Skeletal muscle satellite cell (primary cell): ENCODE data around the gene NOP10.
"Not testable (repeated sequence)": the region's sequence is repeated elsewhere in the genome, so short reads cannot be mapped to it uniquely, and the experiment has no call there.

Experiments
- H3K27me3 ChIP-seq: 2 replicates; pipeline ENCODE4 v1.7.0; 2013; ENCODE audit warnings: low read length; ENCODE audit not compliant: control insufficient read depth, insufficient read depth
- H3K36me3 ChIP-seq: 2 replicates; pipeline ENCODE4 v1.7.0; 2013; ENCODE audit warnings: mild to moderate bottlenecking, control low read depth, low read length; ENCODE audit not compliant: insufficient read depth
- H3K4me1 ChIP-seq: 2 replicates; pipeline ENCODE4 v1.7.0; 2013; ENCODE audit warnings: low read length; ENCODE audit not compliant: control insufficient read depth, insufficient read depth
- H3K4me2 ChIP-seq: 2 replicates; pipeline ENCODE4 v1.7.0; 2013; ENCODE audit warnings: mild to moderate bottlenecking, low read length
- H3K4me3 ChIP-seq: 2 replicates; pipeline ENCODE4 v1.7.0; 2013; ENCODE audit warnings: low read length
- H3K9ac ChIP-seq: 2 replicates; pipeline ENCODE4 v1.7.0; 2013; ENCODE audit warnings: mild to moderate bottlenecking, low read depth, low read length, moderate library complexity
- H3K9me3 ChIP-seq: replicated peaks from 2 replicates; pipeline ENCODE4 v1.7.0; 2013; ENCODE audit warnings: mild to moderate bottlenecking, control low read depth, low read length

The NOP10 gene

DNA sequence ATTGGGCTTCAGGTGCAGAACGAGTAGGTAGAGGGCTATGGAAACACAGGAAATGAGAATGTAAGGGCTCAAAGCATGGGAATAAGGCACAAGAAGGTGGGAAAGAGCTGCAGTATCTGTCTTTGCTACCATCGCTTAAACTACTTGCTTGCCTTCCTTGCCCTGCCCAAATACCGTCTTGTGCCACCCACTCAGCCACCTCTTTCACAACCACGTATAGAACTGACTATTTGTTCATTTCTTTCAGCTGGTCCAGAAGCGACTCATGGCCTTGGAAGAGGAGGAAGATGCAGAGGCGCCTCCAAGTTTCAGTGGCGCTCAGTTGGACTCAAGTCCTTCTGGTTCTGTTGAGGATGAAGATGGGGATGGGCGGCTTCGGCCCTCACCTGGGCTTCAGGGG, 12.3 kb upstream of the NOP10 start:
- peaks cover 5% of the 10 kb centered on the region for H3K4me1 ChIP-seq
- no peaks in the 10 kb centered on the region for H3K9me3 ChIP-seq
- no peak overlapping the region for H3K4me3 ChIP-seq
- no peaks in the 10 kb centered on the region for H3K27me3 ChIP-seq
- no peak overlapping the region for H3K4me2 ChIP-seq
- H3K36me3 ChIP-seq = peaks cover 29% of the 10 kb centered on the region
- H3K9ac ChIP-seq = no peak overlapping the region

DNA sequence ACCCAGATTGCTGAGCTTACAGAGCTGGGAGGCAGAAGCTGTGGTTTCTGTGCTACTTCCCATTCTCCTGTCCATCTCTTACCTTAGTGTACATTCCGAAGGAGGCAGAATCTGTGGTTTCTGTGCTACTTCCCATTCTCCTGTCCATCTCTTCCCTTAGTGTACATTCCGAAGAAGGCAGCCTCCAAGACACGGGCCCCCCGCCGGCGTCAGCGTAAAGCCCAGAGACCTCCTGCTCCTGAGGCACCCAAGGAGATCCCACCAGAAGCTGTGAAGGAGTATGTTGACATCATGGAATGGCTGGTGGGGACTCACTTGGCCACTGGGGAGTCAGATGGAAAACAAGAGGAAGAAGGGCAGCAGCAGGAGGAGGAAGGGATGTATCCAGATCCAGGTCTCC, 11.3 kb upstream of the NOP10 start:
- H3K27me3 ChIP-seq = no peaks in the 10 kb centered on the region
- no peak overlapping the region for H3K9ac ChIP-seq
- H3K4me1 ChIP-seq = peaks cover under 1% of the 10 kb centered on the region
- peaks cover 29% of the 10 kb centered on the region for H3K36me3 ChIP-seq
- H3K9me3 ChIP-seq = no peaks in the 10 kb centered on the region
- no peak overlapping the region for H3K4me3 ChIP-seq
- H3K4me2 ChIP-seq = no peak overlapping the region

GRCh38 chr15:34353627-34354026, 10.7 kb upstream of the NOP10 start:
- no peaks in the 10 kb centered on the region for H3K27me3 ChIP-seq
- no peaks in the 10 kb centered on the region for H3K9me3 ChIP-seq
- H3K4me3 ChIP-seq = no peak overlapping the region
- H3K36me3 ChIP-seq = peaks cover 25% of the 10 kb centered on the region
- no peak overlapping the region for H3K4me2 ChIP-seq
- no peaks in the 10 kb centered on the region for H3K4me1 ChIP-seq
- no peak overlapping the region for H3K9ac ChIP-seq

GRCh38 chr15:34352996-34353395, 10.1 kb upstream of the NOP10 start:
- H3K36me3 ChIP-seq = peaks cover 20% of the 10 kb centered on the region
- H3K4me3 ChIP-seq, H3K9ac ChIP-seq, H3K9me3 ChIP-seq, H3K4me1 ChIP-seq, H3K27me3 ChIP-seq, H3K4me2 ChIP-seq: not testable (repeated sequence)

DNA sequence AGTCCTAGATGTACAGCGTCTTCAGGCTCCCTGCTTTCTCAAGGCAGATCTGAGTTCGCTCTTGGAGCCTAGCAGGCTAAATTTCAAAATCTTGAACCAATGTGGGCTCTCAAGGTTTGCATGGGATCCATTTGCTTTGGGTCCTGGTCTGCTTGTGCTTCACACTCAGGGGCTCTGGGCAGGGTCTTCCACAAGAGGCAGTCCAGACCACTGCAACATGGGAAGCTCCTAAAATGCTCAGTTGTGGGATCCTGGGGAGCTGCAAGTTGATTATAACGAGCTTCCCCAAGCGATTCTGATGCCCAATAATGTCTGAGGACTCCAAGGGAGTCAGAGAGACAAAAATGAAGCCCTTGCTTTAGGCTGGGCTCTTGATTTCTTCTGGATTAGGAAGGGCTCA, 6.8 kb upstream of the NOP10 start:
- H3K36me3 ChIP-seq = peaks cover 4% of the 10 kb centered on the region
- H3K4me2 ChIP-seq = no peak overlapping the region
- no peak overlapping the region for H3K9ac ChIP-seq
- H3K9me3 ChIP-seq = no peaks in the 10 kb centered on the region
- no peaks in the 10 kb centered on the region for H3K27me3 ChIP-seq
- no peak overlapping the region for H3K4me3 ChIP-seq
- H3K4me1 ChIP-seq = no peaks in the 10 kb centered on the region

DNA sequence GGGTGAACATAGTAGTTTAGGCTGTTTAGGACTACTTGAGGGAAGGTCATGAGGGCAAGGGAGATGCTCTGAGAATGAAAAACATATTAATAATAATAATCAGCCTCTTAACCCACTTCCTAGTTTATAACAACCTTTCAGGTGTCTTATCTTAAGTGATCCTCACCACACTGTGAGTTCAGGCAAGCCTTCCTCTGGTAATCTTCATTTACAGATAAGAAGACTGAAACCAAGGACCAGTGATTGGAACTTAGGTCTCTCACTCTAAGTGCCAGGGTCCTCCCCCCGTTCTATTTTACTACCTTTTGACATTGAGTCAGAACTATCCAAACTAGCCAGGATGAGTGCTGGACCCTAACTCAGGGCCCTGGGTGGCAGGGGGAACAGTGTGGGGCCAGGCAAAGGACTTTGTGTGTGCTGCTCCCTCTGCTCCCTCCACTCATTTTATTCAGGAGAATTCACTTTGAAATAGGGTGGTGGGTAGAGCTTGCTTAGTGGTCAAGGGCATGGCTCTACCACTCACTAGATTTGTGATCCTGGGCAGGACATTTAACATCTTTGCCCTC, 5.9 kb upstream of the NOP10 start:
- no peak overlapping the region for H3K4me3 ChIP-seq
- no peaks in the 10 kb centered on the region for H3K27me3 ChIP-seq
- no peaks in the 10 kb centered on the region for H3K36me3 ChIP-seq
- no peak overlapping the region for H3K9ac ChIP-seq
- no peaks in the 10 kb centered on the region for H3K9me3 ChIP-seq
- H3K4me2 ChIP-seq = no peak overlapping the region
- H3K4me1 ChIP-seq = no peaks in the 10 kb centered on the region

DNA sequence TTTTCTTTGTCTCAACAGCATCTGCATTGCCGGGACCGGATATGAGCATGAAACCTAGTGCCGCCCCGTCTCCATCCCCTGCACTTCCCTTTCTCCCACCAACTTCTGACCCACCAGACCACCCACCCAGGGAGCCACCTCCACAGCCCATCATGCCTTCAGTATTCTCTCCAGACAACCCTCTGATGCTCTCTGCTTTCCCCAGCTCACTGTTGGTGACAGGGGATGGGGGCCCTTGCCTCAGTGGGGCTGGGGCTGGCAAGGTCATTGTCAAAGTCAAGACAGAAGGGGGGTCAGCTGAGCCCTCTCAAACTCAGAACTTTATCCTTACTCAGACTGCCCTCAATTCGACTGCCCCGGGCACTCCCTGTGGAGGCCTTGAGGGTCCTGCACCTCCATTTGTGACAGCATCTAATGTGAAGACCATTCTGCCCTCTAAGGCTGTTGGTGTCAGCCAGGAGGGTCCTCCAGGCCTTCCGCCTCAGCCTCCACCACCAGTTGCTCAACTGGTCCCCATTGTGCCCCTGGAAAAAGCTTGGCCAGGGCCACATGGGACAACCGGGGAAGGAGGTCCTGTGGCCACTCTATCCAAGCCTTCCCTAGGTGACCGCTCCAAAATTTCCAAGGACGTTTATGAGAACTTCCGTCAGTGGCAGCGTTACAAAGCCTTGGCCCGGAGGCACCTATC, 5.2 kb upstream of the NOP10 start:
- no peak overlapping the region for H3K9ac ChIP-seq
- no peak overlapping the region for H3K4me3 ChIP-seq
- no peaks in the 10 kb centered on the region for H3K36me3 ChIP-seq
- H3K4me1 ChIP-seq = no peaks in the 10 kb centered on the region
- H3K9me3 ChIP-seq = no peaks in the 10 kb centered on the region
- H3K27me3 ChIP-seq = no peaks in the 10 kb centered on the region
- no peak overlapping the region for H3K4me2 ChIP-seq

DNA sequence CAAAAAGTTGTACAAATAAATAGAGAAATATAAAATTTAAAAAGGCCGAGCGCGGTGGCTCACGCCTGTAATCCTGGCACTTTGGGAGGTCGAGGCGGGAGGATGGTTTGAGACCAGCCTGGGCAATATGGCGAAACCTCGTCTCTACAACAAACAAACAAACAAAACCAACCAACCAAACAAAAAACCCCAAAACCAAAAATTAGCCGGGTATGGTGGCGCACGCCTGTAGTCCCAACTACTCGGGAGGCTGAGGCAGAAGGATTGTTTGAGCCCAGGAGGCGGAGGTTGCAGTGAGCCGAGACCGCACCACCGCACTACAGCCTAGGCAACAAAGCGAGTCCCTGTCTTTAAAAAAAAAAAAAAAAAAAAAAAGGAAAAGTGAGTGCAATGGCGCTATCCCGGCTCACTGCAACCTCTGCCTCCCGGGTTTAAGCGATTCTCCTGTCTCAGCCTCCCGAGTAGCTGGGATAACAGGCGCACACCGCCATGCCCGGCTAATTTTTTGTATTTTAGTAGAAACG, 661 bp downstream of the NOP10 start:
- not testable (repeated sequence) for H3K9me3 ChIP-seq
- Histone ChIP-seq H3K4me3 (peak overlapping the region; percentile 99), H3K4me1 (peaks cover 12% of the 10 kb centered on the region)

GRCh38 chr15:34341381-34342212, 1.3 kb downstream of the NOP10 start:
- Histone ChIP-seq H3K36me3 (peaks cover 15% of the 10 kb centered on the region), H3K27me3 (no peaks in the 10 kb centered on the region), H3K4me3 (peak overlapping the region; percentile 99), H3K4me1 (peaks cover 18% of the 10 kb centered on the region), H3K9me3 (no peaks in the 10 kb centered on the region), H3K9ac (no peak overlapping the region), H3K4me2 (peak overlapping the region; percentile 76)

More for the DNA sequence above, 661 bp downstream of the NOP10 start:
- Histone ChIP-seq H3K36me3 (peaks cover 15% of the 10 kb centered on the region), H3K9ac (peak overlapping the region; percentile 94), H3K4me2 (peak overlapping the region; percentile 76)
- not testable (repeated sequence) for H3K27me3 ChIP-seq

DNA sequence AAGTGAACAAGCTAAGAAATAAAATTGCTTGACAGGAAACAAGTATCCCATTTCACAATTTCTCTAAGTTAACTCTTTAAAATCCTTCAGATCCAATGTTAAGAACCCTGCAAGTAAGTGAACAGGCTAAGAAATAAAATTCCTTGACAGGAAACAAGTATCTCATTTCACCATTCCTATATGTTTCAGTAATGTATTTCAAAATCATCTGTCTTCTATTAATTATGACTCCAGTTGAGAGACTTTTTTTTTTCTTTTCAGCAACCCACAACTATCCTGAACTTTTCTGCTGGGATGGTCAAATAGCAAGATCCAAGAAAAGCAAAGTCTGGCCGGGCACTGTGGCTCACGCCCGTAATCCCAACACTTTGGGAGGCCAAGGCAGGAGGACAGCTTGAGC, 3.0 kb downstream of the NOP10 start:
- H3K9ac ChIP-seq = no peak overlapping the region
- H3K9me3 ChIP-seq = no peaks in the 10 kb centered on the region
- peaks cover 34% of the 10 kb centered on the region for H3K4me1 ChIP-seq
- H3K4me3 ChIP-seq = no peak overlapping the region
- H3K4me2 ChIP-seq = peak overlapping the region; percentile 7
- H3K27me3 ChIP-seq = no peaks in the 10 kb centered on the region
- peaks cover 15% of the 10 kb centered on the region for H3K36me3 ChIP-seq

GRCh38 chr15:34338347-34338746, 4.6 kb downstream of the NOP10 start:
- Histone ChIP-seq H3K9me3 (no peaks in the 10 kb centered on the region), H3K27me3 (no peaks in the 10 kb centered on the region), H3K9ac (peak overlapping the region; percentile 52), H3K4me2 (peak overlapping the region; percentile 61), H3K36me3 (peaks cover 15% of the 10 kb centered on the region), H3K4me3 (peak overlapping the region; percentile 91), H3K4me1 (peaks cover 48% of the 10 kb centered on the region)
